Esophagus muscularis mucosa (tissue), 4 donors: ENCODE measurements around the gene UBL4A. TPM values are rescaled to one million over a fixed set of nuclear protein-coding genes. Genes with fewer than 3 reads are reported as not detected.

Experiments used
- DNase-seq: peaks from one replicate; pipeline ENCODE4 v3.0.0-alpha.2; 2017; ENCODE audit errors: extremely low spot score
- H3K27ac ChIP-seq, 4 donors: fragments of 200-600 bp; sonication (generic); replicated peaks in 1 of 4; 1 replicate in 3 of 4; 2 replicates in 1 of 4; pipeline ENCODE4 v1.5.1; 2016 to 2019; ENCODE audit warnings: mild to moderate bottlenecking in 1 of 4
- H3K27me3 ChIP-seq, 4 donors: fragments of 200-600 bp; sonication (generic); one replicate each; pipeline versions ENCODE4 v1.5.1 to v1.6.0; 2016 to 2019
- H3K36me3 ChIP-seq, 4 donors: fragments of 200-600 bp; sonication (generic); one replicate each; pipeline ENCODE4 v1.5.1; 2016 to 2019
- H3K4me1 ChIP-seq, 4 donors: fragments of 200-600 bp; sonication (generic); one replicate each; pipeline ENCODE4 v1.5.1; 2016 to 2019
- H3K4me3 ChIP-seq, 4 donors: fragments of 200-600 bp; sonication (generic); 1 replicate in 2 of 4; 2 replicates in 2 of 4; pipeline ENCODE4 v1.5.1; 2016 to 2019; ENCODE audit warnings: mild to moderate bottlenecking in 4 of 4, moderate library complexity in 1 of 4
- H3K9me3 ChIP-seq, 4 donors: fragments of 200-600 bp; sonication (generic); 1 replicate in 3 of 4; 2 replicates in 1 of 4; pipeline ENCODE4 v1.5.1; 2016 to 2019
- EP300 ChIP-seq: sonication (generic); formaldehyde crosslinking; IDR thresholded peaks from one replicate; pipeline ENCODE4 v1.6.1; 2017; ENCODE audit warnings: antibody characterized with exemption
- POLR2A ChIP-seq: fragments of 450-650 bp; IDR thresholded peaks from one replicate; pipeline ENCODE4 v1.6.1; 2017; ENCODE audit warnings: antibody characterized with exemption, moderate library complexity, mild to moderate bottlenecking, low read depth
- POLR2AphosphoS5 ChIP-seq, 2 donors: sonication (generic); formaldehyde crosslinking; IDR thresholded peaks; one replicate each; pipeline ENCODE4 v1.6.1; 2017; ENCODE audit warnings: antibody characterized with exemption in 2 of 2
- WGBS: methylation state at CpG from one replicate; pipeline ENCODE4 v1.1.5; 2018; 5-methylcytosine and 5-hydroxymethylcytosine counted together
- intact Hi-C: fragments of 100-400 bp; cut with DNase I; formaldehyde crosslinking; loops from one replicate; pipeline ENCODE4 v1.15.1; 2023
- total RNA-seq, 4 donors: library from RNA; depleted of rRNA; stranded (reverse); fragments of >200 nt; gene quantifications; one replicate each; pipeline versions ENCODE4 v1.1.0 to v1.2.1, GENCODE V29; 2016
- TF ChIP-seq, protein P1 (sequence below), 3 experiments: fragments of 200-600 bp in 2 of 3; fragments of 450-650 bp in 1 of 3; sonication (generic) in 2 of 3; IDR thresholded peaks; one replicate each; pipeline ENCODE4 v1.5.1; 2017 to 2019; ENCODE audit warnings: antibody characterized with exemption in 3 of 3, mild to moderate bottlenecking in 2 of 3, moderate library complexity in 1 of 3

The UBL4A gene
- total RNA-seq, 4 donors from 2014 or later, result 41.7 to 75.8 (median 57.9) TPM

DNA sequence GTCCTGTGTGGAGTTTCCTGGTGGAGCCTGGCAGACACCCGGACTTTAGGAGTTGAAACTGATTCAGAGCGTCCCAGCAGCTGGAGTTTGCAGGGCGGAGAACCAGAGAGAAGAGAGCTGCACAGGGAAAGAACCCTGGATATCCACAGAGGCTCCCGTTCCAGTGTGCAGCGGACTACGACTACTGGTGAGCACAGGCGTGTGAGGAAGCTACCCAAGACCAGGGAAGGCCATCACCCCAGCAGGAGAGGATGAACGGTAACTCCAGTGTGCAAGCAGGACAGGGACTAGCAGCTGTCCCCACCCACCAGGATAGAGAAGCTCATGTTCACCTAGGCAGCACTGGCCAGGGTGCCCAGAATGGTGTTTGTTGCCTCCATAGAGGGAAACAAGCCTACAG lies 9.6 kb downstream of the UBL4A start:
- H3K36me3 ChIP-seq, result peaks cover 0 to 6% (median 0%) of the 10 kb centered on the region in 4 donors
- TF ChIP-seq, protein P1, sequence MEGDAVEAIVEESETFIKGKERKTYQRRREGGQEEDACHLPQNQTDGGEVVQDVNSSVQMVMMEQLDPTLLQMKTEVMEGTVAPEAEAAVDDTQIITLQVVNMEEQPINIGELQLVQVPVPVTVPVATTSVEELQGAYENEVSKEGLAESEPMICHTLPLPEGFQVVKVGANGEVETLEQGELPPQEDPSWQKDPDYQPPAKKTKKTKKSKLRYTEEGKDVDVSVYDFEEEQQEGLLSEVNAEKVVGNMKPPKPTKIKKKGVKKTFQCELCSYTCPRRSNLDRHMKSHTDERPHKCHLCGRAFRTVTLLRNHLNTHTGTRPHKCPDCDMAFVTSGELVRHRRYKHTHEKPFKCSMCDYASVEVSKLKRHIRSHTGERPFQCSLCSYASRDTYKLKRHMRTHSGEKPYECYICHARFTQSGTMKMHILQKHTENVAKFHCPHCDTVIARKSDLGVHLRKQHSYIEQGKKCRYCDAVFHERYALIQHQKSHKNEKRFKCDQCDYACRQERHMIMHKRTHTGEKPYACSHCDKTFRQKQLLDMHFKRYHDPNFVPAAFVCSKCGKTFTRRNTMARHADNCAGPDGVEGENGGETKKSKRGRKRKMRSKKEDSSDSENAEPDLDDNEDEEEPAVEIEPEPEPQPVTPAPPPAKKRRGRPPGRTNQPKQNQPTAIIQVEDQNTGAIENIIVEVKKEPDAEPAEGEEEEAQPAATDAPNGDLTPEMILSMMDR (IDR thresholded peaks at IDR 0.05), result no peak
- TF ChIP-seq POLR2AphosphoS5 (IDR thresholded peaks at IDR 0.05) (no peak), POLR2A (no peak), EP300 (no peak)
- no peak for DNase-seq
- no peaks in the 10 kb centered on the region for H3K9me3 ChIP-seq
- no peaks in the 10 kb centered on the region for H3K27me3 ChIP-seq
- intact Hi-C loops, result no loop called here
- H3K27ac ChIP-seq, result no peak overlapping the region
- no peak overlapping the region for H3K4me3 ChIP-seq
- peaks cover 0 to 14% (median 13%) of the 10 kb centered on the region in 4 donors for H3K4me1 ChIP-seq
- 84% methylated on average over 8 of the region's 8 CpGs for WGBS

DNA sequence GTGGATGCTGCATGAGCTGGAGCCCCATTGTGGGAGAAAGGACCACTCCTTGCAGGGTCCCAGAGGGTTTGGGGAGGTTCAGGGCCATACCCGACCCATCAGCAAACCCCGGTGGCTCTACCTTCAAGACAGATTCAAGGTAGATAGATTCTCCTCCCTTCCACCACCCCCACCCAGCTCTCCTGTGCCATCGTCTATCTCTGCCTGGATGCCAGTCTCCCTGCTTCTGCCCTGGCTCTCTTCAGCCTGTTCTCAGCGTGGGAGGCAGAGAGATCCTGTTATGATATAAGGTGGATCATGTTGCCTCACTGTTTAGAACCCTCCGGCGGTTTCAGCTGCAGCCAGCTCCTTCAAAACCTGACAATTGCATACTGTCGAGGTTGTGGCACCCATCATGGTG lies 12.7 kb downstream of the UBL4A start:
- H3K4me3 ChIP-seq, result no peak overlapping the region
- TF ChIP-seq POLR2AphosphoS5 (IDR thresholded peaks at IDR 0.05) (no peak), POLR2A (no peak), EP300 (no peak)
- TF ChIP-seq, protein P1 (IDR thresholded peaks at IDR 0.05), result no peak
- H3K4me1 ChIP-seq, result peaks cover 0 to 7% (median 7%) of the 10 kb centered on the region in 4 donors
- H3K27me3 ChIP-seq, result no peaks in the 10 kb centered on the region
- no peak overlapping the region for H3K27ac ChIP-seq
- peaks cover 0 to 38% (median 18%) of the 10 kb centered on the region in 4 donors for H3K36me3 ChIP-seq
- H3K9me3 ChIP-seq, result no peaks in the 10 kb centered on the region
- no peak for DNase-seq
- 82% methylated on average over 7 of the region's 7 CpGs for WGBS
- intact Hi-C loops, result no loop called here

DNA sequence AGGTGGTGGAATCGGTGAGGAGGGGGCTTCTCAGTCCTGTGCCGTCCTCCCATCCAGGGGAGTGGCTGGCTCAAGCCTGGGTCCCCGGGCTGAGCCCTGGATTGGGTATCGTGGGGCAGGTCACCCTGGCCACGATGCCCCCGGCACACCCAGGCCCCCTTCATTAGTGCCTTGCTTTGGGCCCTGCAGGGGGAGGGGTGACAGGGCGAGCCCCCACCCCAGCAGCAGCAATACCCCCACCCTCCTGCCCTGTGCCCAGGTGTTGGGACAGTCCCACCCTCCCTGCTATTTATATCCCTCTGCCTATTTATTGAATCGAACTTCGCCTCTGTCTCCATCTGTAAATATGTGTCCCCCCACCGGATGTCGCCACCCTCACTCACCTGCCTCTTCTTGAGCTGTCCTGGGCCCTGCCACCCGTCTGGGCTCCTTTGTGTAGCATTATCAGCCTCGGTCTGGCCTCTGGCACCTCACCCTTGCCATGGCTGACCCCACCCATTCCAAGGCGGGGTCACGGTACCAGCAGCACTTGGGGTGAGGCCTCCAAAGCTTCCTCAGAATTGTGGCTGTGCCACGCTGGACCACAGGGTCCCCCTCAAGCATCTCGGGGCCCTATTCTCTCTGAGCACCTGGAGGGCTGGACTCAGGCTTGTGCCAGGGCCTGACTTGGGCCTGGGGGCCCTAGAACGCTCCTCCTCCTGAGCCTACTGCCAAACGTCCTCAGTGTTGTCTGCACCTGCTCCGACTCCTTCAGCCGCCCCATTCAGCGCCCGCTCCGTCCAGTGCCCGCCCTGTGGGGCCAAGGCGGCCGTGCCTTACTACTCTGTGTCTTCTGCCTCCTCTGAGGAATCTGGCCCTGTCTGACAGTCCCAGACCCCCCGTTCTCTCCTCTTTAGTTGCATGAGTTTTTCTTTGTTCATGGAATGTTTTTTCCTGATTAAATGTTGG lies 13.5 kb downstream of the UBL4A start:
- intact Hi-C loops, result no loop called here
- DNase-seq, result no peak
- Histone ChIP-seq H3K4me1 (peaks cover 0 to 3% (median 2%) of the 10 kb centered on the region in 4 donors), H3K9me3 (no peaks in the 10 kb centered on the region), H3K4me3 (no peak overlapping the region), H3K36me3 (peaks cover 0 to 45% (median 25%) of the 10 kb centered on the region in 4 donors), H3K27me3 (no peaks in the 10 kb centered on the region), H3K27ac (no peak overlapping the region)
- WGBS, result 80% methylated on average over 20 of the region's 28 CpGs
- TF ChIP-seq, protein P1 (IDR thresholded peaks at IDR 0.05), result no peak
- TF ChIP-seq POLR2AphosphoS5 (IDR thresholded peaks at IDR 0.05) (no peak), EP300 (no peak), POLR2A (no peak)

DNA sequence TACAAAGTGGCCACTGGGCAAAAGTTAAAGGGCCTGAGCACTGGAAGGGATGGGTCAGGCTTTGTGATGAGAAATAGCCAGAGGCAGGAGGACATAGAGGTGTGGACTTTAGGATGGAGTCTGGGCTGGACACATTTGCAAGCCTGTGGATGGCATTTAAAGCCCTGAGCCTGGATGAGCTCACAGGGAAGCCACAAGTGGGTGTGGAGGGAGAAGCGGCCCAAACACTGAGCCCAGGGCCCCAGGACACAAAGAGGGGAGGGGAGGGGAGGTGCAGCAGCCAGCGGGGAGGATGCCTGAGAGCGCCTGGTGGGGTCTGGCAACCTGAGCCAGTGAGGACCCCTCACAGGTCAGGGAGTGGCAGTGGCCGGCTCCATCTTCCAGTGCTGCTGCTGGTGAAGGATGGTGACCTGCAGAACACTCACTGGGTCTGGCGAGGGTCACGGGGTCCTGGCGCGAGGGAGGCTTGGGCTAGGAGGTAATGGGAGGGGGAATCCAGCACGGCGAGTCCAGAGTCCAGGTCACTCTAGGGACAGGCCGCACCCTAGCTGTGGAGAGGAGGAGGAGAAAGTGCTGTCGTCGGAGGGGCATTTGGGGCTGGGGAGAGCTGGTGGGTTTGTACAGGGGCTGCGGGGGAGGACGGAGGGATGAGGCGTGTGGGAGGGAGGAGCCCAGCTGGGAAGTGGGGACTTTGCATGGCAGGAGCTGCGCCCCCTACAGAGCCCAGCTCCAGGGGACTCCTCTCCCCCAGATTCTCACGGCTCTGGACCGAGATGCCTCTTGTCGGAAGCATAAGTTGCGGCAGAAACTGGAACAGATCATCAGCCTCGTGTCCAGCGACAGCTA lies 14.4 kb downstream of the UBL4A start:
- TF ChIP-seq POLR2AphosphoS5 (IDR thresholded peaks at IDR 0.05), result no peak
- TF ChIP-seq POLR2A, result no peak
- no peak for TF ChIP-seq EP300
- TF ChIP-seq, protein P1 (IDR thresholded peaks at IDR 0.05), result no peak
- Histone ChIP-seq H3K4me1 (no peaks in the 10 kb centered on the region), H3K27me3 (no peaks in the 10 kb centered on the region), H3K27ac (no peak overlapping the region), H3K36me3 (peaks cover 0 to 54% (median 32%) of the 10 kb centered on the region in 4 donors), H3K4me3 (no peak overlapping the region), H3K9me3 (no peaks in the 10 kb centered on the region)
- intact Hi-C loops, result no loop called here
- no peak for DNase-seq
- WGBS, result 82% methylated on average over 22 of the region's 23 CpGs
